Non-pigmented ciliary epithelial cell (primary cell): ENCODE measurements around the gene GCG.

Experiments
- DNase-seq: peaks from one replicate; pipeline ENCODE4 v3.0.0-alpha.2; 2010; ENCODE audit warnings: low read depth

The GCG gene

DNA sequence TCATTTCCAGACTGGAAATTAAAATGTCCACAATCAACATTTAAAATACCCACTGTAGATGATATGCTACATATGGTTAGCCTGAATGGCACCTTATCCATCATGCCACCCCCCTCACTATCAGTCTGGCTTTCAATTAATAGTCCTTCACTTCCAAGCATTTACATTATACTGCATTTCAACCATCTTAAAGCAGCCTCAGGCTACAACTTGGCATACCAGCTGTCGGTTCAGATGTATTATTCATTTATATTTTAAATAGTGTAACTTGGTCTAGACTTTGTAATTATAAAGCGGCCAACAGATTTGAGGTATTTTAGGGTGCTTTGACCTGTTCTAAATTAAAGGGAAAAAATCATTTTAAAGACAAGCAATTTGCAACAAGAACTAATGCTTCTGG is 2.6 kb downstream of the GCG start:
- no peak for DNase-seq

GRCh38 chr2:162148956-162149355 is 3.1 kb downstream of the GCG start:
- no peak for DNase-seq

DNA sequence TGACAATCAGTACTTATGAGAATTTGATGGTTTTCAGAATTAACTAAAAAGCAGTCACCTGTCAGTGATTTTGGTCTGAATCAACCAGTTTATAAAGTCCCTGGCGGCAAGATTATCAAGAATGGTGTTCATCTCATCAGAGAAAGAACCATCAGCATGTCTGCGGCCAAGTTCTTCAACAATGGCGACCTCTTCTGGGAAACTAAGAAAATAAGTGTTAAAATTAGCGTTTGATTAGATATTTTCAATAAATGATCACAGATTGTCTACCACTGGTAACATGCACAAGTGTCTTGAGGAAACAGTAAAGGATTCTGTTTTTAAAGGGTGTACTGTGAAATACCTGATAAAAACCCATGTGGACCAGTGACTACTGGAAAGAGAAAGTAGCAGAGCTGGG is 8.1 kb downstream of the GCG start:
- DNase-seq = no peak

DNA sequence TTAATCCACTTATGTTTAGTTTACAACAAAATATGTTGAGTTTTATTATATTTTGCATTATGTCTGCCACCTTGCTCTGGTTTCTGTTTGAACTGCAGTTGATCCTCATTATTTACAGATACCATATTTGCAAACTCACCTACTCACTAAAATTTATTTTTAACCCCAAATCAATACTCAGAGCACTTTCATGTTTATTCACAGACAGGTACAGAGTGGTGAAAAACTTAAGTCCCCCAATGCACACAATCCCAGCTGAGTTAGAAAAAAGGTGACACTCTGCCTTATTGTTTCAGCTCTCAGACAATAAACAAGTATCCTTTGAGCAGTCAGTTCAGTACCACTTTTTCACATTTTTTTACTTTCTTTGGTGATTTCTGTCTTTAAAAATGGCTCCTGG is 13.7 kb downstream of the GCG start:
- no peak for DNase-seq

DNA sequence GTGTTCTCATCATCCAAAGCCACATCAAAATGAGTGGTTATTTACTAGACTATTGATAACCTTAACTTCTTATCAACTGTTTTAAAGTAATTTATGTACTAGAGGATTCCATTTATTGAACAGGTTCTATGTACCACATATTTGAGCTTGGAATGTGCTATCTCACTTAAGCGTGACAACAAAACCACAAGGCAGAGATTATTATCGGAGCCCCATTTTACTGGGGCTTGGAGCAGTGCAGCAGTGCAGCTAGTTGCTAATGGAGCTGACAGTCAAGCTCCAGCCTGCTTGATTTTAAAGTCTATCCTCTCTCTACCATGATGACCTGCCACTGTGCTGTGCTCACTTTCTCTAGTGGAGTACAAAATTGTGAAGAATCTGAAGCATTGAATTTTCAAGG is 24.6 kb downstream of the GCG start:
- DNase-seq = no peak

DNA sequence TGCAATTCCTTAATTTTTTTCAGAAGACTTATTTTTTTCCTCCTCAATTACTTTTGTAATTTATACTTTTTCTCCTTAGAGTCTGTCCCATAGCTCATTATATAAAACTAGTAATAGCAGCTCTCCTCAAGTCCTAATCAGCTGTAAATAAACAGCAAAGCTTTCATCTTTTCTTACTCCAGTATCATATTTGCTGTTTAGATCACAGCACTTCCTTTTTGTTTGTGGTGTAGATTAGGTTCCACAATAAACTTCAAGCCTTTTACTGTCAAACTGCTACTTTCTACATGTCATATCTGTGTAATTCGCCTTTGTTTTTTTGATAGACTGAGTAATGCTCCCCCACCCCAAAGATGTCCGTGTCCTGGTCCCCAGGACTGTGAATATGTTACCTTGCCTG is 25.5 kb downstream of the GCG start:
- DNase-seq = no peak

DNA sequence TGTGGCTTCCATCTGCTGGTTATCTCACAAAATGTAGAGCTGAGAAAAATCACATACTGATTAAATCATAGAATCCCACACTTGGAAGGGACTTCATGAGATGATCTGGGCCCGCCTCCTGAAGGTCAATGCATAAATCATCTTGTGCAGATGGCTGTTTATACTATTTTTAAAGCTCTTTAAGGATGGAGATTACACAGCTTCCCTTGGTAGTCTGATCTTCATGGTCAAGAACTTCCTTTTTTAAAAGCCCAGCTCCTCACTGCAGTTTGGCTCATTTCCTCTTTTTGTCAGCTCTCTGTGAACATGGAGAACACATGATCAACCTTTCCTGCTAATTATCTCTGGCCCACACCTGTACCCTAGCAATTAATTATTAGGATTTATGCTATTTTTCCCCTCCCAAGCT is 25.9 kb downstream of the GCG start:
- DNase-seq = no peak

DNA sequence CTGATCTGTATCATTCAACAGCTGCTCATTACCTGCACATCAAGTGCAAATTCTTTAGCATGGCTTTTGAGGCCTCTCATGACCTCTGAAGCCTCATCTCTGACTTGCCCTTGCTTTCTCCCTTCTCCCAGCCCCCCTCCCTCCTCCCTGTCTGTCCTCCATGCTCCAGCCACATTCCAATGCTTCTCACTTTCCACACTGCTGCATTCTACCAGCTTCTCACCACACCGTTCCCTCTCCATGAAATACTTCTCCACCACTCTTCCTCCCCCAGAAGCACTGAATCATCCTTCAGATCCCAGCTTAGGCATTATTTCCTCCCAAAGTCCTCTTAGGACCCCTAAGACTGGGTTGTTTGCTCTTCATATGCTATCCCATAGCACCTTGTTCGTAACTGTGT is 26.9 kb downstream of the GCG start:
- DNase-seq = no peak

GRCh38 chr2:162123806-162124758 is 28.0 kb downstream of the GCG start:
- DNase-seq = no peak

DNA sequence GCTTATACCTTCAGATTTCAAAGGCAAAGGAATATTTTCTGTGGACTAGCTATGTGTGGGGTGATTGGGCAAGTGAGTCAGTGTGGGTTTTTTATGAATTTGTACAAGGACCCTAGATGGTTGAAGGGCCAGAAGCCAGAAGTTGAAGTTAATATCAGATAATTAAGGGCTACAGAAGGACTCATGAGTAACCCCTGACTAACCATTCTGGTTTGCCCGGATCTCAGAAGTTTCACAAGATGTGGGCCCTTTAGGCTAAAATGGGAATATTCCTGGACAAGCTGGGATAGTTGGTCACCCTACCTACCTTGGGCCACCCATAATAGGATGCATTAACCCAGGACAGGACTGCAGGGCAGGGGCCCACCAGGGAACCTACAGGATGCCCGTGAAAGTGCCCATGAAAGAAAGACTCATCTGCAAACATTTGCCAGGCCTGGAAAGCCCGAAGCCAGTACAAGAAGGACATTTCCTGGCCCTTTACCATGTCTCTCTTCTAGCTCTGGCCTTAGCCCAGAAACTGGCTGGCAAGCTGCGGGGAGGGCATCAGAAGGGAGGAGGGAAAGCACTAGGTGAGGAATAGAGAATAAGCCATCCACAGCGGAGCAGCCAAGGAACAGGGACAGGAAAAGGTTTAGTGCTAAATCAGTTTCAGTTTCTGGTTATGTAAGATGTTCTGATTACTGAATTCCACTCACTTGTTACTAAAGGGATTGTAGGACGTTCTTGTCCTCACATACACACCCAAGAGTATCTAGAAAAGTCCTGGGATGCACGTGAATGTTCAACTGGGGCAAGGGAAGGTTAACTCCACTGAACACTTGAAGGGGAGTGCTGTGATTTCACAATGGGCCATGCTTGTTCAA is 33.6 kb downstream of the GCG start:
- DNase-seq = no peak

DNA sequence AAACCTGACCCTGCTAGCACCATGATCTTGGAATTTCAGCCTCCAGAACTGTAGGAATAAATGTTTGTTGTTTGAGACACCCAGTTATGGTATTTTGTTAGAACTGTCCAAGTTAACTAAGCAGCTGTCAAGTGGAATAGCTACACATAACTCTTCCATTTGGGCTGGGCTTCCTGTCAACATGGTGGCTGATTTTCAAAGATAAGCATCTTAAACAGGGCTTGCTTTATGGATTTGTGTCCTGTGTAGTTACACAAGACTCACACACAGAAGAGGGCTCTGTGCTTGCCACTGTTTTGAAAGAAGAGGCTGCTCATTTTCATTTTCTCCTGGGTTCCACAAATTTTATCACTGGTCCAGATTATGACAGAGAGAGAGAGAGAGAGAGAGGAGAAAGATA is 35.7 kb downstream of the GCG start:
- DNase-seq = no peak

DNA sequence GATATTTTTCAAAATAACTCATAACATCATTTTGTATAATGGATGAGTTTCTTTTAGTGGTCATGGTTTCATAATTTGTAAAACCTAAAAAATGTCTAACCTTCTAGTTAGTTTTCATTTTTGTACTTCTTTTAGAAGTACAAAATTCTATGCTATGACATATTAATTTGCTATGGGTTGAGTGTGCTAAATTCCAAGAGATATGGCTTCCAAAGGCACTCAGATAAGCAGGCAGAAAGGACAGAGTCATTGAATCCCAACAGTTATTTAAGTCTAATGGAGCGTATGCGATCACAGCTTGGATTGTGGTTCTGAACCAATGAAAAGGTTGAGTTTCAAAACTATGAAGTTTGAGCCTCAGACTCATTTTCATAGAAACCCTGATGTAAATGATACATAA is 37.0 kb downstream of the GCG start:
- DNase-seq = no peak

DNA sequence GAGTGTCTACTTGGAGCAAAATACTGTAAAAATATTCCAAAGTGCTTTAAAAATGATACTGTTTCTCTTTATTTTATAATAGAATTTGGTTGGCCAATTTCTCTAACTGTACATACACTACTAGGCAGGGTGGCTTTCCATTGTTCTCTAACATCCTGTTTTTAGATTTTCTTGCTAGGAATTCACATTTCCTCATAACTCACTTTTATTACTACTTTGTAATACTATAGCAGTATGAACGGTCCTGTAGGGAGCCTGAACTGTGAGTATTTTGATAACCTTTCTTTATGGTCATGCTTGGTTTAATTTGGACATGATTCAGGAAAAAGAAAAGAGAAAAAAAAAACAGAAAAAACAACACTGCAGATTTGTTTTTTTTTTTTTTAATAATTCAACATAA is 37.8 kb downstream of the GCG start:
- no peak for DNase-seq

DNA sequence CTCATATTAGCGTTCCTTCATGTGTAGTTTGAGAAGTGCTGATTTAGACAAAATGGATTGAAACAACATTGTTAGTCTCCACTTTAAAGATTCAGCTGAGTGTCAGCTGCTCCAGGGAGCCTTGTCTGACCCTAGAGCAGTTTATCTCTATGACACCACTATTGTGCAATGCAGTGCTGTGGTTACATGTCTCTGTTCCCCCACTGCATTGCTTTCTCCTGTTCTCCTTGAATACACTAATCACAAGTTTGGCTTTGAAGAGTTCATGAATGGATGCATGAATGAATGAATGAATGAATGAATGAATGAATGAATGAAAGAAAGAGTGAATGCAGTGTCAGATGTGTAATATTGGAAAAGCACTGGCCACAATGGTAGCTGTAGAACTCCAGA is 38.3 kb downstream of the GCG start:
- DNase-seq = no peak

- DNase-seq = no peak
These were observed 38.8 kb downstream of the GCG start for GRCh38 chr2:162113088-162113775.

GRCh38 chr2:162111958-162112850 is 39.8 kb downstream of the GCG start:
- no peak for DNase-seq

DNA sequence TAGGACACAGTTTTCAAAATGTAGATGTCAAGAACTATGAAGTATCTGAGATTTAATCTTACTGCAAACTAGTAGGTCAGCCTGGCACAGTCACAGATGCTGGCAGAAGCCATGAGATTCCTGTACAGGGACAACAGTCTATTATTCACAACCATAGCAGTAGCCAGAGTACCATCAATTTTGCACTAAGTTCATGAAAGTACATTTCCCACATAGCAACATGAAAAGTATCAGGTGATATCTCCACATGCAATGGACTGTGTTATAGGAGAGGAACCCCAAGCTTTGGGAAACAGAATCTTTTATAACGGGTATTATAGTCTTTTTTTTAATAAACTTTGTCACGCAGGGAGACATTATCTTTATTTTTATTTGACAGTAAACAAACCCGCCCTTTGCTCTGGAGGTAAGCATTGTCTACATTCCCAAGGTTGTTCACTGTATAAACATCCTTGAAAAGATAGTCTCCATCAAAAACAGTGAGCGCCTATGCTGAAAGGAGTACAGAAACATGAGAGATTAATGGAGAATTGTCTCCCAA is 44.6 kb downstream of the GCG start:
- DNase-seq = no peak

DNA sequence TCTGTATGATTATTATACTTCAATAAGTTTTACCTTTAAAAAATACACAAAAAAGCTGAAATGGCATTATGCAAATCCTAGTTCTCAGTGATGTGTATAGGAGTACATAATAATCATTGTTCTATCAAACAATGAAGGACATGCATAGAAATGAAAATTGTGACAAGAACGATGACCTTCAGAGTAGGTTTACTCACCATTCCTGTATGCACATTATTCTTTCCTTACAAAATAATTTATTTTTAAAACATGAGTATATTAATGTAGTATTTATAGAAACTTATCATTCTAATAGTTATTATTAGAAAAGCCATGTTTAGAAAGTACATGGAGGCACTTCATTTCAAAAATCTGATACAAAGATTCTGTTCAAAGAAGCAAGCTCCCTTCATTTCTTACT is 45.3 kb downstream of the GCG start:
- no peak for DNase-seq

- no peak for DNase-seq
These were observed 45.9 kb downstream of the GCG start for GRCh38 chr2:162106146-162106551.

DNA sequence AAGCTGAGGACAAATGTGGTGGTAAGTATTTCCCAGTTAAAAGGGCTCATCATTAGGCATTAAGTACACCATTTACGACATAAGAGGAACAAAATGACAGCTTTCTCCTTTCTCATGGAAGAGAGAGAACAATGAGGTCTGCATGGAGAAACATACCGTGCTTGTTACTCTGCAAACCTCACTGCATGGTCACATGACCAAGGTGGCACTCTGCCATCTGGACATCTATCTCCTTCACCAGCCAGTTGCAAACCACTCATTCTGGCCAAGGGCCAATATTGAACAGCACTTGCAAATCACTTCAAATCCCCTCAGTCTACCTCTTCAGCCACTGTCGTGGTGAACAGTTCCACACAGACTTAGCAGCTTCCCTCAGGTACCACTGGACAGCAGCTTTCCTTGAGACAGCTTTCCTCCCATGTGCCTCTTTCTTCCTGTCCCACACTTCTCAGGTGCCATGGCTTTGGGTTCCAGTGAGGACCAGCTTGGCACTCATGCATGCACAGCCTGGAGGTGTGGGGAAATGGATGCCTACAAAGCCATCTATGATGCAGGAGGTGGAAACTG is 48.5 kb downstream of the GCG start:
- DNase-seq = no peak

DNA sequence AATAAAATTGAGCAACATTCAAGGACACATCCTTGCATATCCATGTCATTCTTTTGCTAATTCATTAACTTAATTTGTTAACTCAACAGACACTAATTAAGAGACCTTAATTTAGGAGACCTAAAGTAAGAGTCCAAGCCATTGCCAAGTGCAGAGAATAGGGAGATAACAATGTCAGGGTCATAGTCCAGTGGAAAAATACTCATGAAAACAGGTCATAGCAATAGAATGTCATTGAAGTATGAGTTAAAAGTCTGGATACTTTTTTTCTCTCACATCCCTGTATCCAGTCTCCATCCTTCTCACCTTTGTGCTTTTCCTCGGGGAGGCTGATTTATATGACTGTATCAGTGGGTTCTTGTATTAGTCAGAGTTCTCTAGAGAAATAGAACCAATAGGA is 51.5 kb downstream of the GCG start:
- DNase-seq = no peak
